ENCODE data around the gene SDHC.

- TF ChIP-seq NFIC (IDR thresholded peaks at IDR 0.05; ENCODE audit: borderline replicate concordance): no peak
- no peak for TF ChIP-seq CTCF (IDR thresholded peaks at IDR 0.05)
- TF ChIP-seq EZH2phosphoT487 (IDR thresholded peaks at IDR 0.05; ENCODE audit: borderline replicate concordance, low read depth): no peak
- TF ChIP-seq TCF12 (IDR thresholded peaks at IDR 0.05): no peak
- no peak for TF ChIP-seq FOXM1 (IDR thresholded peaks at IDR 0.05; ENCODE audit: low read depth)
These were observed 6.9 kb upstream of the SDHC start for GRCh38 chr1:161307230-161307768.

Measured in SK-N-SH (cell line).